GM12891 (cell line): ENCODE data around the gene RNF121.

Experiments
- POLR2A ChIP-seq: IDR thresholded peaks from 2 replicates; pipeline ENCODE4 v1.6.1; 2011; ENCODE audit warnings: low read depth, low read length, control low read depth
- POLR2AphosphoS5 ChIP-seq: IDR thresholded peaks from 2 replicates; pipeline ENCODE4 v1.6.1; 2011; ENCODE audit warnings: low read depth, low read length, control low read depth
- TAF1 ChIP-seq: IDR thresholded peaks from 2 replicates; pipeline ENCODE4 v1.6.1; 2011; ENCODE audit warnings: low read depth, low read length, control low read depth

DNA sequence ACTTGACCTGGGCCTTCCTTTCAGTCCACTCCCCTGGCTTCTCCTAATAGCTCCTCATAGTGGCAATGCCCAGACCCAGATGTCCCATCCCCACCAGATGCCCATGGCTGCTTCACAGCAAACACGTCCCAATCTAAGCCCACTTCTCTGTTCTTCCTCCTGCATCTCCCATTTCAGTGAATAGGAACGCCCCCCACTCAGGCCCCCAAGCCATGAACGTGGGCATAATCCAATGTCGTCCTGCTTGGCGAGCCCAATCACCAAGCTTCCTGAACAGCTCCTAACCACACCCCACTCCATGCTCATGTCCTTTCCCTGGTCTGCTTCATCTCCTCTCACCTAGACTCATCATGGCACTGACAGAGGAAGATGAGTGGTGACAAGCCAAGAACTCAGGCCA lies 78.7 kb downstream of the RNF121 start:
- no peak for TF ChIP-seq POLR2AphosphoS5
- TF ChIP-seq POLR2A: no peak
- TF ChIP-seq TAF1: no peak
